PC-9 (cell line): ENCODE measurements around the gene TMEM222. TPM values are rescaled to one million over a fixed set of nuclear protein-coding genes. Genes with fewer than 3 reads are reported as not detected.

Source experiments
- BruUV-seq: library from RNA; stranded (reverse); fragments of 400-500 nt; replicated peaks from 2 replicates; lab custom pipeline; 2021; lab: Mats Ljungman, UMichigan
- CTCF ChIA-PET: fragments of 300-600 bp; sonication (Branson Sonifier 250); formaldehyde crosslinking; loops from one replicate; lab custom pipeline; 2022; ENCODE audit warnings: antibody characterized with exemption; lab: Charles Lee
- POLR2A ChIA-PET: fragments of 300-600 bp; sonication (Branson Sonifier 250); formaldehyde crosslinking; loops from one replicate; lab custom pipeline; 2022; ENCODE audit warnings: antibody characterized with exemption; ENCODE audit not compliant: unreplicated experiment; lab: Charles Lee
- DNase-seq, 2 experiments: peaks; one replicate each; pipeline versions ENCODE4 v3.0.0 to v3.0.0-alpha.2; 2015 to 2022; ENCODE audit warnings: mixed read lengths in 1 of 2
- H2AFZ ChIP-seq: fragments of 200-600 bp; sonication (generic); 2 replicates; pipeline ENCODE4 v1.8.1; 2017; ENCODE audit warnings: antibody characterized with exemption
- H3F3A ChIP-seq: fragments of 200-600 bp; sonication (generic); 2 replicates; pipeline ENCODE4 v1.8.1; 2017; ENCODE audit warnings: antibody characterized with exemption, mild to moderate bottlenecking, low read depth; ENCODE audit not compliant: insufficient read depth
- H3K27ac ChIP-seq: fragments of 200-600 bp; sonication (generic); 2 replicates; pipeline ENCODE4 v1.6.1; 2016; ENCODE audit warnings: mixed run types
- H3K27me3 ChIP-seq: fragments of 200-600 bp; sonication (generic); 2 replicates; pipeline ENCODE4 v1.6.1; 2016; ENCODE audit warnings: low read depth, mixed run types; ENCODE audit not compliant: insufficient read depth
- H3K36me3 ChIP-seq: fragments of 200-600 bp; sonication (generic); 2 replicates; pipeline ENCODE4 v1.6.1; 2016; ENCODE audit warnings: low read depth, mixed run types
- H3K4me1 ChIP-seq: fragments of 200-600 bp; sonication (generic); replicated peaks from 2 replicates; pipeline ENCODE4 v1.6.1; 2016; ENCODE audit warnings: mixed run types; ENCODE audit not compliant: insufficient read depth
- H3K4me2 ChIP-seq: fragments of 200-600 bp; sonication (generic); 2 replicates; pipeline ENCODE4 v1.6.1; 2017; ENCODE audit warnings: mixed run types
- H3K4me3 ChIP-seq: fragments of 200-600 bp; sonication (generic); 2 replicates; pipeline ENCODE4 v1.6.1; 2016; ENCODE audit warnings: mixed run types
- H3K79me2 ChIP-seq: fragments of 200-600 bp; sonication (generic); 2 replicates; pipeline ENCODE4 v1.6.1; 2017; ENCODE audit warnings: low read depth, mixed run types
- H3K9me2 ChIP-seq: fragments of 200-600 bp; sonication (generic); 2 replicates; pipeline ENCODE4 v1.8.1; 2017; ENCODE audit warnings: mild to moderate bottlenecking; ENCODE audit not compliant: insufficient read depth
- H3K9me3 ChIP-seq: fragments of 200-600 bp; sonication (generic); 2 replicates; pipeline ENCODE4 v1.8.1; 2016; ENCODE audit warnings: low read depth; ENCODE audit not compliant: insufficient read depth
- H4K20me1 ChIP-seq: fragments of 200-600 bp; sonication (generic); 2 replicates; pipeline ENCODE4 v1.8.1; 2017; ENCODE audit not compliant: insufficient read depth
- CTCF ChIP-seq: fragments of 200-600 bp; sonication (generic); conservative IDR thresholded peaks from 2 replicates; pipeline ENCODE4 v1.6.1; 2017; ENCODE audit warnings: mixed run types, antibody characterized with exemption, mild to moderate bottlenecking, moderate library complexity
- EZH2 ChIP-seq: fragments of 200-600 bp; sonication (generic); IDR thresholded peaks from 2 replicates; pipeline ENCODE4 v1.8.0; 2017; ENCODE audit warnings: antibody characterized with exemption, low read depth
- intact Hi-C: fragments of 100-400 bp; cut with micrococcal nuclease; formaldehyde crosslinking; loops from one replicate; pipeline ENCODE4 v1.10.0; 2022; ENCODE audit not compliant: unreplicated experiment
- total RNA-seq: library from RNA; stranded (reverse); gene quantifications from 2 replicates; pipeline ENCODE4 v1.2.3, GENCODE V29; 2021

TMEM222 gene
- total RNA-seq, 1 experiment from 2014 or later, result 32.8 TPM

- no peaks in the 10 kb centered on the region for H3K4me1 ChIP-seq
- CTCF ChIA-PET, result interaction anchor here (0.5 kb wide), 1 partner anchor 105 kb away, joined by 3 read pairs; no protein-coding TSS in a partner anchor
These were observed 11.8 kb downstream of the TMEM222 start for GRCh38 chr1:27333717-27334279.

GRCh38 chr1:27335506-27336422 is 13.8 kb downstream of the TMEM222 start:
- H3K79me2 ChIP-seq, result no peaks in the 10 kb centered on the region
- ChIA-PET CTCF (interaction anchor here (0.5 to 0.6 kb wide), 2 partner anchors 27 to 53 kb away, joined by 3 to 4 read pairs; no protein-coding TSS in a partner anchor), POLR2A (no interaction called here)
- H3K36me3 ChIP-seq, result no peaks in the 10 kb centered on the region; the same call in 1 of the 2 replicates
- no peak overlapping the region for H3K4me3 ChIP-seq
- TSS peak; percentile 18 for BruUV-seq
- no peak for TF ChIP-seq CTCF
- no peak for TF ChIP-seq EZH2
- no peak for DNase-seq
- H4K20me1 ChIP-seq, result no peaks in the 10 kb centered on the region
- H3K9me3 ChIP-seq, result no peaks in the 10 kb centered on the region
- H3K4me1 ChIP-seq, result peaks cover 7% of the 10 kb centered on the region
- no peaks in the 10 kb centered on the region for H3K9me2 ChIP-seq
- H3F3A ChIP-seq, result peaks cover 6% of the 10 kb centered on the region; the same call in 1 of the 2 replicates
- no peak overlapping the region for H3K4me2 ChIP-seq
- H3K27me3 ChIP-seq, result no peaks in the 10 kb centered on the region
- H2AFZ ChIP-seq, result no peak overlapping the region
- H3K27ac ChIP-seq, result no peak overlapping the region
- intact Hi-C loops, result no loop called here

More at GRCh38 chr1:27333717-27334279, 11.8 kb downstream of the TMEM222 start:
- Histone ChIP-seq H2AFZ (no peak overlapping the region), H3K36me3 (no peaks in the 10 kb centered on the region; the same call in 1 of the 2 replicates), H3K4me2 (no peak overlapping the region), H3F3A (no peaks in the 10 kb centered on the region), H3K9me2 (no peaks in the 10 kb centered on the region), H3K9me3 (no peaks in the 10 kb centered on the region), H3K79me2 (no peaks in the 10 kb centered on the region), H3K27ac (no peak overlapping the region), H4K20me1 (no peaks in the 10 kb centered on the region), H3K4me3 (no peak overlapping the region), H3K27me3 (no peaks in the 10 kb centered on the region)
- TF ChIP-seq CTCF (no peak), EZH2 (no peak)
- BruUV-seq, result no TSS peak
- intact Hi-C loops, result no loop called here
- POLR2A ChIA-PET, result no interaction called here
- no peak for DNase-seq

GRCh38 chr1:27336756-27337155 is 14.8 kb downstream of the TMEM222 start:
- ChIA-PET CTCF (no interaction called here), POLR2A (no interaction called here)
- Histone ChIP-seq H3K27ac (no peak overlapping the region), H3K27me3 (no peaks in the 10 kb centered on the region), H3K79me2 (no peaks in the 10 kb centered on the region), H2AFZ (no peak overlapping the region), H3K4me1 (peaks cover 16% of the 10 kb centered on the region), H3K36me3 (no peaks in the 10 kb centered on the region; the same call in 1 of the 2 replicates), H3K4me2 (no peak overlapping the region), H3K9me3 (no peaks in the 10 kb centered on the region), H3F3A (peaks cover 12% of the 10 kb centered on the region; the same call in 1 of the 2 replicates), H3K9me2 (no peaks in the 10 kb centered on the region), H3K4me3 (no peak overlapping the region), H4K20me1 (no peaks in the 10 kb centered on the region)
- no TSS peak for BruUV-seq
- TF ChIP-seq EZH2, result no peak
- no peak for TF ChIP-seq CTCF
- intact Hi-C loops, result no loop called here
- DNase-seq, result no peak
